NCI-H748 (cell line): Measurements from ENCODE around the gene GLRX3.

Experiments
- DNase-seq: peaks from one replicate; lab custom pipeline; 2025; ENCODE audit not compliant: unreplicated experiment; lab: John Stamatoyannopoulos, UW

GLRX3 gene

GRCh38 chr10:130203626-130204025 is 67.4 kb downstream of the GLRX3 start:
- peak; percentile 41 for DNase-seq

DNA sequence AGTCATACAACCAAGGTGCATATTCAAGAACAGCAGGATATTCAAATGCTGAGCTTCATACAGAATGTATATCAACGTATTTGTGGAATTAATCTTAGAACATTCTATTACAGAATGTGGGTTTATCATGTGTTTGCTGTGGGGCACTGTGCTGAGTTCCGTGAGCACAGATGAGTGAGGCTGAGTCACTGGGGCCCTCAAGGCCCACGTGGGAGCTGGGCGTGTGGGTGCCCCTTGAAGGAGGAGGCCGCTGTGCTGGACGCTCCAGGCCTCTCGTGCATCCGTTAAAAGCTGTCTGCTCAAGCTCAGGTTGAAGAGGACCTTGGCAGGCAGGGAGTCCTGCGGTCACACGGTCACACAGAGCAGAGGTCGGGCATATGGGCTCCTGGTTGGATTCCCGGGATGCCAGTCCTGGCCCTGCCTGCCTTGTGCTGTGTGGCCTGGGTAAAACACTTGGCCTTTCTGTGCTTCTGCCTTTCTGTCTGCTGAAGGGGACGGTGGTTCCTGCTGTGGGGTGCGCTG is 70.1 kb downstream of the GLRX3 start:
- DNase-seq = no peak

DNA sequence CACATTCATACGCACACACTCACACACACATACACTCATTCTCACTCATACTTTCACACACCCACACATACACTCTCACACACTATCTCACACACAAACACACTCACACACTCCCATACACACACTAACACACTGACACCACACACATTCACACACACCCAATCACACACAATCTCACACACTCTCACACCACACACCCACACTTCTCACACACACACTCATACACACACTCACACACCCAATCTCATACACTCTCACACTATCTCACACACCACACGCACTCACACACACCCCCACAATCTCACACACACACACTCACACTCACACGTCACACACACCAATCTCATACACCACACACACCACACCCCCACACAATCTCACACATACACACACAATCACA is 71.0 kb downstream of the GLRX3 start:
- no peak for DNase-seq

GRCh38 chr10:130208807-130209206 is 72.6 kb downstream of the GLRX3 start:
- DNase-seq = no peak

DNA sequence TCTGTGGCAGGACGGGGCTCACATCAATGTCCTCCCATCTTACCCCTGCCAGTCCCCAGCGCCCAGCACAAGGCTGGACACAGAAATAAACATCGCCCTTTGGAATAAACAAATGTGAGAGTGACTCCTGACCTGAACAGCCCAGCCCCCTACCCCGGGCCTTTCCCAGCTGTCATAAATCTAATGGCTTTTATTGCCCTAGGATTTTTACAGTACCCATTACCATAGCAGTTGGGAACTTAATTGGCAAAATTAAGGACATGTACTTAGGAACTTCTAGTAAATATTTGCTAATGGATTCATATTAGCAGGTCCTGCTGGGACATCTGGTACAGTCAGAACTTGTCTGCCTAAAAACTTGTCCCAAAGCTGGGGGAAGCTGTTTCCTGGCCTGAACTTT is 76.6 kb downstream of the GLRX3 start:
- peak; percentile 52 for DNase-seq

DNA sequence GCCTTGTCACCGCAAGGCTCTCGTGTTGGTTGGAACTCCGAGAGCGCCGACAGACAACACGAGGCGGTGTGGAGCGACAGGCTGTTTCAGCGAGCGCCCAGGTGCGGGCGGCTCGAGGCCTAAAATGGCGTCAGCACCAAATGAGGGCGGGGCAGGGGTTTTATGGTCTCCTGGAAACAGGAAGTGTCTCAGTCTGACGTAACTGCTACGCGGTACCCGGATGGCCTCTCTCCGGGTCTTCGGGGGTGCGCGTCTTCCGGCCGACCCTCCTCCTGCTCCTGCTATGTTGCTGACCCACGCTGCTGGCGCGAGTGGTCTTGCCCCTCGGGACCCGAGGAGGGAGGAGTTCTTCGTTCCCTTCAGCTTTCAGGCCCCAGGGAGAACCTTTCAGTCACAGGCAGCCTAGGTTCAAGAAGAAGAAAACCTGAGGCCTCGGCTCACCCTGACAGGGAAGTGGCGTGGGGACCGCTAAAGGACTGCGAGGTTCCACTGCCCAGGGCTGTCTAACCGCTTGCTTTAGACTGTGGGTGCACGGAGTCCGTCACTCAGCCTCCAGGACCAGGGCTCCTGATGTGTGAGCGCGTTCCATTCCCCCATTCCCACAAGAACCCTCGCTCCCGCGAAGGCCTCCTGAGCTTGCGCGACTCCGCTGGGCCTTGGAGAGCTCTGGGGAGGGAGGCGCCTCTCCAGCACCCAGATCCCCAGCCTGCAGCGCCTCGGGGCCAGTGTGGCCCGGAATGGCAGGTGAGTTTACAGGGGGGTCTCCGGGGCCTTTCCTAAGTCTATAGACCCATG is 77.3 kb downstream of the GLRX3 start:
- DNase-seq = no peak

DNA sequence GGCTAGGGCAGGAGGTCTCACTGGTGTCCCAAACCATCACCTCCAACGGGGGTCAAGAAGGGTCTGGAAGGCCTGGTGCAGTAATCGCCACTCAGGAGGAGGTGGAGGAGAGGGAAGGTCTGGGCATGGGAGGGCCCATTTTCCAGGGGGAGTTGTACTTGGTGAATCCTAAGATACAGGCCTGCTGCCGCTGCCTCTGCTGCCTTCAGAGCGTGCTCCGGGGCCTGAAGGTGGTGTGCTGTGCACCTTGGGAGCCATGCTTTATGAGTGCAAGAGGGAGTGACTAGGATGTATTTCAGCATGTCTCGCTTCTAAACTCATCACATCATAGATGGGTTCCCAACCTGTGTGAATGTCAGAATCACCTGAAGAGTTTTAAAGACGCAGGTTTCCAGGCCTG is 78.2 kb downstream of the GLRX3 start:
- DNase-seq = no peak

- DNase-seq = peak; percentile 38
These were observed 79.2 kb downstream of the GLRX3 start for GRCh38 chr10:130215151-130215930.

- no peak for DNase-seq
These were observed 79.7 kb downstream of the GLRX3 start for GRCh38 chr10:130215931-130216231.

DNA sequence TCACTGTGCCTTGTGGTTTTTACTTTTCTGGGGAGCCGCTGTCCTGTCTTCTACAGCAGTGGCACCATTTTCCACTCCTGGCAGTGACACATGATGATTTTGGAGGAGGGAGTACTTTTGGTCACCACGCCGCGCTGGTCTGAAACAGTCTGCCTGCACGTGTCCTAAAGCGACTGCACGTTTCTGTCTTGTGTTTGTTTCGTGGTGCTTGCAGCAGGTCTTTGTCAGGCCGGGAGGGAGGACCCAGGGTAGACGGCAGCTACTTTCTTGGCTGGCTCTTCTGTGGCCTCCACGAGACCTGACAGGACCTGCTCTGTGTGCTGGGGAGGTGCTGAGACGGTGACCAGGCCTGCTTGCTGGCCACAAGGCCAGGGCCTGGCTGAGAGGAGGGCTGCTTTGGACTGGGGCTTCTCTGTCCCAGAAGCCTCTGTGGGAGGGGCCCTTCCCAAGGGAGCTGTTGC is 82.0 kb downstream of the GLRX3 start:
- no peak for DNase-seq

DNA sequence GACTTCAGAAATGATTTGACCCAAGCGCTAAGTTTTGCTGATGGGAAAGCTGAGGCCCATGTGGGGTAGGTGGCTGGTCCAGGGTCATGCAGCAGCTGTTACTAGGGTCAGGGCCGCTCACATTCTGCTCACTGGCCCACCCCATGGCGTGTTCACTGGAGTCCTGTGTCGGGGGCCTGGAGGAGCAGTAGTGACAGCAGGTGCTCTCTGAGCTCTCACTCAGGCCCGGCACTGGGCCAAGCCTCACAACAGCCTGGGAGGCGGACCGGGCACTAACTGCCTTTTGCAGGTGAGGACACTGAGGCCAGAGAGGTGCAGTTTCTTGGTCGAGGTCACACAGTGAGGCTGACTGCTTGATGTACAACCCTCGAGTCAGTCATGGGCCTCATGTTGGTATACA is 82.7 kb downstream of the GLRX3 start:
- DNase-seq = no peak

DNA sequence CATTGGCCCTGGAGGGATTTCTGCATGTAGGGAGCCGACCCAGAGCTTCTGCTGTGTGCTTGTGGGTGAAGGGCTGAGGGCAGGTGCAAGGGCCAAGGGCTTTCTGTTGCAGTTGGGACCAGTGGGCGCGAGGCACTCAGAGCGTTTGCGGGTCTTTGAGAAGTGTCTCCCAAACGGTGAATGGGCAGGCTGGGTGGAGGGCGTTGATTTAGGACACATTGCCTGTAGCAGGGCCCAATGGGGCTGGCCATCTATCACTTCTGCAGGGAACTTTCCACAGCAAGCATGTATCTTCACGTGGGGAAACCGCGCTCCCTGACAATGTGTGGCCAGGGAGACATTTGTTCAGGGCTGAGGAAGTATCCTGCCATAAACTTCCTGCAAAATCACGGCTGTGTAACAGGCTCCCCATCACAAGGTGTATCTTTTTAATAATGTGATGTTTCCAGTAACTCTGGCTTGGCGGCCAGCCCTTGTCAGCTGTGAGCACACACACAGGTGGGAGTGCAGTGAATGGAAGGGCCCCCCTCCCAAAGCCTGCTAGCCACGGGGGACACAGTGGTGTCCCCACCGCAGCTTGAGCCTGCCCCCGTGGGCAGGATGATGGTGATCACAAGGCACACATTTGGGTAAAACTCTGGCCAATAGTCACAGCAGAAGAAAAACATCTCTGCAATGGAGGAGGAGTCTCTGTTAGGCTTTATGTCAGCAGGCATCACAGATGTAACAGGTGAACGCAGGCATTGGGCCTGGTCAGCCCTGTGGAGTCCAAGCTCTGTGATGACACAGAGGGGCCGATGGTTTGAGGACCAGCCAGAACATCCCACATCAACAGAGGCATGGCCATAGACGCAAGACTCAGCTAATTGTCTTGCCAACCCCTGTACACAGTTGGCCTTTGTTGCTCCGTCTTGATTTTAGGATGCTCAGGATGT is 84.3 kb downstream of the GLRX3 start:
- DNase-seq = no peak

- DNase-seq = no peak
These were observed 85.5 kb downstream of the GLRX3 start for GRCh38 chr10:130221456-130222375.

- DNase-seq = no peak
These were observed 86.2 kb downstream of the GLRX3 start for GRCh38 chr10:130222381-130222780.

DNA sequence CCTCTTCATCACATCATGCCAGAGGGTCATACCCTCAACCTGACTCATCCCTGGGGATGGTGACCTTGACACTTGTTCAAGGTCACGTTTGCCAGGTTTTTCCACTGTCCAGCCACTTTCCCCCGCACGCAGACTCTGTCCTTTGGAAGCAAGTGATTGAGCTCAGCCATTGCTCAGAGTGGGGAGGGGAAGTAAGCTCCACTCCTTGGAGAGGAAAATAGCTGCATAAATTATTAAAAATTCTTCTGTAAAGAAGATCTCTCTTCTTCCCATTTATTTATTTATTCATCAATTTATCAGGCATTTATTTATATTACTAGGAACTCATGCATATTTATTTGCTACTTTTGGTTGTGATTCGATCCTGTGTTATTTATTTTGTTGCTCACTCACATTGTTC is 88.0 kb downstream of the GLRX3 start:
- no peak for DNase-seq

- no peak for DNase-seq
These were observed 89.8 kb downstream of the GLRX3 start for GRCh38 chr10:130226012-130226411.

GRCh38 chr10:130227883-130228282 is 91.7 kb downstream of the GLRX3 start:
- DNase-seq = no peak
